Stomach (tissue), 9 donors: ENCODE data around the gene RFX3. TPM values are rescaled to one million over a fixed set of nuclear protein-coding genes. Genes with fewer than 3 reads are reported as not detected.

ENCODE experiments used
- DNase-seq, 2 donors: peaks; one replicate each; pipeline versions ENCODE4 v3.0.0 to v3.0.0-alpha.2; 2013 to 2019
- H3K27ac ChIP-seq, 5 donors: fragments of 200-600 bp in 4 of 5; sonication (generic) in 4 of 5; one replicate each; pipeline ENCODE4 v1.5.1; 2013 to 2019; ENCODE audit warnings: mild to moderate bottlenecking in 1 of 5, moderate library complexity in 1 of 5
- H3K27me3 ChIP-seq, 3 donors: fragments of 200-600 bp; sonication (generic); one replicate each; pipeline ENCODE4 v1.5.1; 2017 to 2019; ENCODE audit warnings: mixed run types in 1 of 3
- H3K36me3 ChIP-seq, 4 donors: fragments of 200-600 bp; sonication (generic); 1 replicate in 3 of 4; 2 replicates in 1 of 4; pipeline ENCODE4 v1.5.1; 2016 to 2019
- H3K4me1 ChIP-seq, 4 donors: fragments of 200-600 bp; sonication (generic); one replicate each; pipeline ENCODE4 v1.5.1; 2016 to 2019
- H3K4me3 ChIP-seq, 4 donors: fragments of 200-600 bp; sonication (generic) in 3 of 4; one replicate each; pipeline ENCODE4 v1.5.1; 2016 to 2019; ENCODE audit warnings: mild to moderate bottlenecking in 1 of 4
- H3K9me3 ChIP-seq, 4 donors: fragments of 200-600 bp; sonication (generic); one replicate each; pipeline ENCODE4 v1.5.1; 2016 to 2019
- EP300 ChIP-seq: sonication (generic); formaldehyde crosslinking; IDR thresholded peaks from one replicate; pipeline ENCODE4 v1.6.1; 2017; ENCODE audit warnings: antibody characterized with exemption
- POLR2A ChIP-seq, 4 donors: fragments of 450-650 bp; IDR thresholded peaks; one replicate each; pipeline ENCODE4 v1.6.1; 2016; ENCODE audit warnings: antibody characterized with exemption in 4 of 4, control low read depth in 2 of 4, mild to moderate bottlenecking in 1 of 4, moderate library complexity in 1 of 4
- POLR2AphosphoS5 ChIP-seq, 3 donors: sonication (generic); formaldehyde crosslinking; IDR thresholded peaks; one replicate each; pipeline ENCODE4 v1.6.1; 2016; ENCODE audit warnings: antibody characterized with exemption in 3 of 3
- WGBS, 5 donors: extraction: QIAGEN DNeasy Blood & Tissue Kit in 3 of 5; methylation state at CpG; one replicate each; pipeline versions ENCODE4 v1.1.5 to v1.1.7; 2013 to 2018; 5-methylcytosine and 5-hydroxymethylcytosine counted together
- intact Hi-C: fragments of 100-400 bp; cut with DNase I; formaldehyde crosslinking; loops from one replicate; pipeline ENCODE4 v1.15.1; 2023; ENCODE audit warnings: low total_unique reads
- polyA plus RNA-seq, 3 donors: library from polyadenylated mRNA; stranded (reverse); fragments of 200-250 nt; gene quantifications; one replicate each; pipeline ENCODE4 v1.2.3, GENCODE V29; 2013
- total RNA-seq, 5 donors: library from RNA; depleted of rRNA; stranded (reverse); fragments of >200 nt; gene quantifications; one replicate each; pipeline versions ENCODE4 v1.1.0 to v1.2.3, GENCODE V29; 2014 to 2016
- TF ChIP-seq, protein P1 (sequence below), 7 experiments: fragments of 450-650 bp in 4 of 7; fragments of 200-600 bp in 3 of 7; sonication (generic) in 3 of 7; IDR thresholded peaks; one replicate each; pipeline ENCODE4 v1.5.1; 2016 to 2019; ENCODE audit warnings: antibody characterized with exemption in 7 of 7, control low read depth in 2 of 7, mild to moderate bottlenecking in 1 of 7
- donor health status: healthy with polysubstance abuse.
- donor health status: Bipolar disorder and iron deficiency.
- donor health status: healthy.

Gene RFX3
- total and polyA plus RNA-seq, 8 donors = 0.76 to 22.8 (median 6.1) TPM

DNA sequence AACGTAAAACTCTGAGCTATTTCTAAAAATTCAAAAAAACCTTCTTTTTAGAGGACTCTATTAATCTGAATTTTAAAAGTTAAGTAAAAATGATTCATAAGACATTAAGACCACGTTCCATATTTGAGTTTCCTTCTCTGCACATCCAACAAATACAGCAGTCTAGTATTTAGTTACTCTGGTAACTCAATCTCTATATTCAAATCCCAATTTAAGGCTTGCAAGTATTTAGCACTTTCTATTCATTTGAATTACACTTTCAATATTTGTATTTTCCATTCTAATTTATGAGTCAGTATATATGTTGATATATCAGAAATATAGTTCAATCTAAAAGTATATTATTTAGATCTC is 17.7 kb downstream of the RFX3 start:
- H3K9me3 ChIP-seq = no peaks in the 10 kb centered on the region
- H3K4me3 ChIP-seq = no peak overlapping the region
- H3K4me1 ChIP-seq = peaks cover 0 to 31% (median 10%) of the 10 kb centered on the region in 4 donors
- peak overlapping the region in 2 of 5 donors; percentile 45 to 46 for H3K27ac ChIP-seq
- H3K36me3 ChIP-seq = no peaks in the 10 kb centered on the region
- H3K27me3 ChIP-seq = no peaks in the 10 kb centered on the region
- no peak for DNase-seq
- WGBS, 5 donors = 66 to 79% (median 78%) methylated on average over 2 of the region's 2 CpGs
- TF ChIP-seq POLR2A (IDR thresholded peaks at IDR 0.05) (no peak), POLR2AphosphoS5 (IDR thresholded peaks at IDR 0.05) (no peak), EP300 (no peak)
- TF ChIP-seq, protein P1, sequence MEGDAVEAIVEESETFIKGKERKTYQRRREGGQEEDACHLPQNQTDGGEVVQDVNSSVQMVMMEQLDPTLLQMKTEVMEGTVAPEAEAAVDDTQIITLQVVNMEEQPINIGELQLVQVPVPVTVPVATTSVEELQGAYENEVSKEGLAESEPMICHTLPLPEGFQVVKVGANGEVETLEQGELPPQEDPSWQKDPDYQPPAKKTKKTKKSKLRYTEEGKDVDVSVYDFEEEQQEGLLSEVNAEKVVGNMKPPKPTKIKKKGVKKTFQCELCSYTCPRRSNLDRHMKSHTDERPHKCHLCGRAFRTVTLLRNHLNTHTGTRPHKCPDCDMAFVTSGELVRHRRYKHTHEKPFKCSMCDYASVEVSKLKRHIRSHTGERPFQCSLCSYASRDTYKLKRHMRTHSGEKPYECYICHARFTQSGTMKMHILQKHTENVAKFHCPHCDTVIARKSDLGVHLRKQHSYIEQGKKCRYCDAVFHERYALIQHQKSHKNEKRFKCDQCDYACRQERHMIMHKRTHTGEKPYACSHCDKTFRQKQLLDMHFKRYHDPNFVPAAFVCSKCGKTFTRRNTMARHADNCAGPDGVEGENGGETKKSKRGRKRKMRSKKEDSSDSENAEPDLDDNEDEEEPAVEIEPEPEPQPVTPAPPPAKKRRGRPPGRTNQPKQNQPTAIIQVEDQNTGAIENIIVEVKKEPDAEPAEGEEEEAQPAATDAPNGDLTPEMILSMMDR (IDR thresholded peaks at IDR 0.05) = no peak
- intact Hi-C loops = no loop called here

GRCh38 chr9:3507395-3508077 is 18.3 kb downstream of the RFX3 start:
- WGBS, 5 donors = 80 to 89% (median 82%) methylated on average over 6 of the region's 6 CpGs
- DNase-seq = no peak
- Histone ChIP-seq H3K4me1 (peaks cover 0 to 31% (median 10%) of the 10 kb centered on the region in 4 donors), H3K36me3 (no peaks in the 10 kb centered on the region), H3K4me3 (no peak overlapping the region), H3K27me3 (no peaks in the 10 kb centered on the region), H3K27ac (peak overlapping the region in 2 of 5 donors; percentile 45 to 46), H3K9me3 (no peaks in the 10 kb centered on the region)
- no peak for TF ChIP-seq POLR2AphosphoS5 (IDR thresholded peaks at IDR 0.05)
- TF ChIP-seq, protein P1 (IDR thresholded peaks at IDR 0.05) = no peak
- no peak for TF ChIP-seq POLR2A (IDR thresholded peaks at IDR 0.05)
- TF ChIP-seq EP300 = no peak
- intact Hi-C loops = no loop called here

GRCh38 chr9:3506164-3506563 is 19.6 kb downstream of the RFX3 start:
- intact Hi-C loops = no loop called here
- 94 to 100% (median 98%) methylated on average over 2 of the region's 2 CpGs for WGBS, 5 donors
- H3K36me3 ChIP-seq = no peaks in the 10 kb centered on the region
- no peak for DNase-seq
- TF ChIP-seq, protein P1 (IDR thresholded peaks at IDR 0.05) = no peak
- TF ChIP-seq POLR2AphosphoS5 (IDR thresholded peaks at IDR 0.05) = no peak
- TF ChIP-seq POLR2A (IDR thresholded peaks at IDR 0.05) = no peak
- TF ChIP-seq EP300 = no peak
- no peak overlapping the region for H3K4me3 ChIP-seq
- no peak overlapping the region for H3K27ac ChIP-seq
- H3K27me3 ChIP-seq = no peaks in the 10 kb centered on the region
- no peaks in the 10 kb centered on the region for H3K9me3 ChIP-seq
- H3K4me1 ChIP-seq = peaks cover 0 to 22% (median 5%) of the 10 kb centered on the region in 4 donors

GRCh38 chr9:3502560-3503398 is 23.0 kb downstream of the RFX3 start:
- Histone ChIP-seq H3K36me3 (no peaks in the 10 kb centered on the region), H3K27ac (no peak overlapping the region), H3K4me1 (peaks cover 0 to 17% (median 1%) of the 10 kb centered on the region in 4 donors), H3K27me3 (no peaks in the 10 kb centered on the region), H3K9me3 (no peaks in the 10 kb centered on the region), H3K4me3 (no peak overlapping the region)
- TF ChIP-seq, protein P1 (IDR thresholded peaks at IDR 0.05) = no peak
- TF ChIP-seq EP300 (no peak), POLR2AphosphoS5 (IDR thresholded peaks at IDR 0.05) (no peak), POLR2A (IDR thresholded peaks at IDR 0.05) (no peak)
- intact Hi-C loops = no loop called here
- WGBS, 5 donors = 73 to 82% (median 77%) methylated on average over 6 of the region's 6 CpGs
- peak in 1 of 2 donors; percentile 23 for DNase-seq
